ENCODE measurements around the gene C6orf15. TPM values are rescaled to one million over a fixed set of nuclear protein-coding genes. Genes with fewer than 3 reads are reported as not detected.

Gene C6orf15
- total RNA-seq, 1 experiment from 2014 or later = not detected

DNA sequence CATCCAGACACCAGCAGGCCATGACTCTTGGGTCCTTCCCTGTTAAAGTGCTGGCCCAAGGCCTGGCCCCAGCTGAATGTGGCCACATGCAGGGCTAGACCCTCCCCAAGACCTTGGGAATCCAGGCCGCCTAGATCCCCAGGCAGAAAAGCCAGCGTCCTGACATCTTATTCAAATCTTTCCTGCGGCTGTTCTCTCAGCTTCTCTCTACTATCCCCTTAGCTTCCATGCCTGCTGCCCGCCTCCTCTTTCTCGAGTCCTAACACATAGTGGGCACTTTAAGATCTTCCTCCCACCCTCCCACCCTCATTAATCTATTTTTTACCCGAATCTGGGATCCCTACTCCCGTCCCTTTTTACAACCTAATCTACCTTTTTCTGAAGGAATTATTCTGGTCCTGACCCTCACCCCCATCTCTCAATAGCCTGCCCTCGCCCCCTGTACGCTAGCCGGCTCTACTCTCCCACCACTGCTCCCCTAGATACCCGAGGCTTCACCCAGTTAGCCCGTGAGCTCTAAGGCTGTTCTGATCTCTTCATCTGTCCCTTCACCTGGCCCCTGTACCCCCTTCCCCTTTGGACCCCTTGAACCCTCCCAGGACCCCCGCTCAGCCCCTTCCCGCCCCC, 45.3 kb upstream of the C6orf15 start, which contains the start of gene CCHCR1 (continued):
- TF ChIP-seq, protein P1, sequence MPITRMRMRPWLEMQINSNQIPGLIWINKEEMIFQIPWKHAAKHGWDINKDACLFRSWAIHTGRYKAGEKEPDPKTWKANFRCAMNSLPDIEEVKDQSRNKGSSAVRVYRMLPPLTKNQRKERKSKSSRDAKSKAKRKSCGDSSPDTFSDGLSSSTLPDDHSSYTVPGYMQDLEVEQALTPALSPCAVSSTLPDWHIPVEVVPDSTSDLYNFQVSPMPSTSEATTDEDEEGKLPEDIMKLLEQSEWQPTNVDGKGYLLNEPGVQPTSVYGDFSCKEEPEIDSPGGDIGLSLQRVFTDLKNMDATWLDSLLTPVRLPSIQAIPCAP (CRISPR knock-in tag; IDR thresholded peaks at IDR 0.05) = no peak
- TF ChIP-seq FOXJ3 (CRISPR knock-in tag; IDR thresholded peaks at IDR 0.05; ENCODE audit: borderline replicate concordance) (no peak), CREM (CRISPR knock-in tag; IDR thresholded peaks at IDR 0.05) (no peak), ESRRA (CRISPR knock-in tag; IDR thresholded peaks at IDR 0.05; ENCODE audit: borderline replicate concordance) (no peak), ZNF219 (CRISPR knock-in tag; IDR thresholded peaks at IDR 0.05; ENCODE audit: borderline replicate concordance) (no peak), EMX1 (CRISPR knock-in tag; IDR thresholded peaks at IDR 0.05) (no peak), SP1 (CRISPR knock-in tag; conservative IDR thresholded peaks at IDR 0.05) (no peak)

- ATAC-seq (no peak), DNase-seq (ENCODE audit: low spot score) (no peak)
- TF ChIP-seq ELF4 (CRISPR knock-in tag; IDR thresholded peaks at IDR 0.05; ENCODE audit: low read depth) (no peak), E2F1 (CRISPR knock-in tag; IDR thresholded peaks at IDR 0.05) (no peak)
- peak overlapping the region; percentile 96 for H3K4me3 Mint-ChIP-seq
- CTCF ChIA-PET = interaction anchor here (0.6 to 1.7 kb wide), 4 partner anchors 14 to 243 kb away, joined by 3 to 5 read pairs (median 4); no protein-coding TSS in a partner anchor
- H3K4me1 Mint-ChIP-seq = peaks cover 27% of the 10 kb centered on the region
- H3K36me3 Mint-ChIP-seq = peaks cover 32% of the 10 kb centered on the region
- POLR2A ChIA-PET = no interaction called here
- no peaks in the 10 kb centered on the region for H3K27me3 Mint-ChIP-seq (ENCODE audit: low read depth)
- no peak overlapping the region for H3K27ac Mint-ChIP-seq
- no peaks in the 10 kb centered on the region for H3K9me3 Mint-ChIP-seq
Observed at GRCh38 chr6:31156641-31157040, 44.3 kb upstream of the C6orf15 start.

GRCh38 chr6:31154436-31154835, 42.1 kb upstream of the C6orf15 start:
- ATAC-seq (no peak), DNase-seq (ENCODE audit: low spot score) (no peak)
- H3K27me3 Mint-ChIP-seq (ENCODE audit: low read depth) = no peaks in the 10 kb centered on the region
- H3K4me3 Mint-ChIP-seq = no peak overlapping the region
- H3K9me3 Mint-ChIP-seq = no peaks in the 10 kb centered on the region
- ChIA-PET POLR2A (no interaction called here), CTCF (interaction anchor here (0.6 to 1.1 kb wide), 2 partner anchors 25 to 94 kb away, joined by 3 read pairs; no protein-coding TSS in a partner anchor)
- peaks cover 48% of the 10 kb centered on the region for H3K36me3 Mint-ChIP-seq
- no peak overlapping the region for H3K27ac Mint-ChIP-seq
- peaks cover 21% of the 10 kb centered on the region for H3K4me1 Mint-ChIP-seq
- TF ChIP-seq, protein P2, sequence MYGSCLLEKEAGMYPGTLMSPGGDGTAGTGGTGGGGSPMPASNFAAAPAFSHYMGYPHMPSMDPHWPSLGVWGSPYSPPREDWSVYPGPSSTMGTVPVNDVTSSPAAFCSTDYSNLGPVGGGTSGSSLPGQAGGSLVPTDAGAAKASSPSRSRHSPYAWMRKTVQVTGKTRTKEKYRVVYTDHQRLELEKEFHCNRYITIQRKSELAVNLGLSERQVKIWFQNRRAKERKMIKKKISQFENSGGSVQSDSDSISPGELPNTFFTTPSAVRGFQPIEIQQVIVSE (CRISPR knock-in tag; IDR thresholded peaks at IDR 0.05; ENCODE audit: borderline replicate concordance) = no peak
- TF ChIP-seq, protein P3, sequence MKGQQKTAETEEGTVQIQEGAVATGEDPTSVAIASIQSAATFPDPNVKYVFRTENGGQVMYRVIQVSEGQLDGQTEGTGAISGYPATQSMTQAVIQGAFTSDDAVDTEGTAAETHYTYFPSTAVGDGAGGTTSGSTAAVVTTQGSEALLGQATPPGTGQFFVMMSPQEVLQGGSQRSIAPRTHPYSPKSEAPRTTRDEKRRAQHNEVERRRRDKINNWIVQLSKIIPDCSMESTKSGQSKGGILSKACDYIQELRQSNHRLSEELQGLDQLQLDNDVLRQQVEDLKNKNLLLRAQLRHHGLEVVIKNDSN (CRISPR knock-in tag; IDR thresholded peaks at IDR 0.05) = no peak
- TF ChIP-seq ARID4B (CRISPR knock-in tag; IDR thresholded peaks at IDR 0.05; ENCODE audit: borderline replicate concordance) (no peak), RORB (CRISPR knock-in tag; IDR thresholded peaks at IDR 0.05) (no peak), SMAD4 (CRISPR knock-in tag; IDR thresholded peaks at IDR 0.05) (no peak), ERG (CRISPR knock-in tag; IDR thresholded peaks at IDR 0.05) (no peak), ZNF121 (CRISPR knock-in tag; IDR thresholded peaks at IDR 0.05) (no peak), STAT6 (CRISPR knock-in tag; conservative IDR thresholded peaks at IDR 0.05; ENCODE audit: low read depth) (no peak), MXD4 (CRISPR knock-in tag; IDR thresholded peaks at IDR 0.05; ENCODE audit: borderline replicate concordance) (no peak), ATF1 (CRISPR knock-in tag; IDR thresholded peaks at IDR 0.05) (no peak), TEAD4 (CRISPR knock-in tag; IDR thresholded peaks at IDR 0.05) (no peak), NR1H2 (CRISPR knock-in tag; IDR thresholded peaks at IDR 0.05) (no peak)

All from WTC11 (cell line).